Fibroblast of lung (primary cell): ENCODE results near the gene CHN1. TPM values are rescaled to one million over a fixed set of nuclear protein-coding genes. Genes with fewer than 3 reads are reported as not detected.

Experiments used
- DNase-seq, 2 donors: peaks; one replicate each; pipeline versions ENCODE4 v3.0.0 to v3.0.0-alpha.2; 2010; ENCODE audit warnings: low read depth in 2 of 2
- H2AFZ ChIP-seq: 2 replicates; pipeline ENCODE4 v1.5.1; 2012; ENCODE audit warnings: low read length, control low read depth, inconsistent platforms
- H3K27ac ChIP-seq: 2 replicates; pipeline ENCODE4 v1.5.1; 2011; ENCODE audit warnings: low read length, control low read depth; ENCODE audit not compliant: insufficient read depth
- H3K27me3 ChIP-seq: 2 replicates; pipeline ENCODE4 v1.5.1; 2011; ENCODE audit warnings: mild to moderate bottlenecking, low read length; ENCODE audit not compliant: control insufficient read depth, insufficient read depth
- H3K36me3 ChIP-seq: 2 replicates; pipeline ENCODE4 v1.5.1; 2011; ENCODE audit warnings: low read length; ENCODE audit not compliant: control insufficient read depth, insufficient read depth
- H3K4me1 ChIP-seq: 2 replicates; pipeline ENCODE4 v1.5.1; 2011; ENCODE audit warnings: low read length; ENCODE audit not compliant: control insufficient read depth, insufficient read depth; ENCODE audit errors: extremely low read depth
- H3K4me2 ChIP-seq: 2 replicates; pipeline ENCODE4 v1.5.1; 2011; ENCODE audit warnings: low read length, control low read depth; ENCODE audit not compliant: insufficient read depth; ENCODE audit errors: extremely low read depth
- H3K4me3 ChIP-seq, 4 experiments: fragments of 200-600 bp in 1 of 4; sonication (generic) in 1 of 4; replicated peaks in 1 of 4; 2 replicates each; pipeline ENCODE4 v1.5.1; 2011 to 2016; ENCODE audit warnings: low read length in 4 of 4, low read depth in 3 of 4, mild to moderate bottlenecking in 3 of 4, control low read depth in 2 of 4, inconsistent platforms in 1 of 4, mixed read lengths in 1 of 4; ENCODE audit not compliant: insufficient read depth in 1 of 4; ENCODE audit errors: control extremely low read depth in 1 of 4
- H3K79me2 ChIP-seq: 2 replicates; pipeline ENCODE4 v1.5.1; 2012; ENCODE audit warnings: mild to moderate bottlenecking, low read length, inconsistent platforms; ENCODE audit not compliant: control insufficient read depth, insufficient read depth
- H3K9ac ChIP-seq: 2 replicates; pipeline ENCODE4 v1.5.1; 2011; ENCODE audit warnings: mild to moderate bottlenecking, low read length, control low read depth; ENCODE audit not compliant: insufficient read depth
- H3K9me3 ChIP-seq: 2 replicates; pipeline ENCODE4 v1.5.1; 2012; ENCODE audit warnings: low read depth, low read length; ENCODE audit not compliant: control insufficient read depth, insufficient read depth
- H4K20me1 ChIP-seq: 2 replicates; pipeline ENCODE4 v1.5.1; 2011; ENCODE audit warnings: low read length; ENCODE audit not compliant: control insufficient read depth, insufficient read depth; ENCODE audit errors: extremely low read depth
- CTCF ChIP-seq, 2 donors: IDR thresholded peaks in 1 of 2; conservative IDR thresholded peaks in 1 of 2; 1 replicate in 1 of 2; 2 replicates in 1 of 2; pipeline ENCODE4 v1.5.1; 2011 to 2012; ENCODE audit warnings: low read length in 2 of 2, control low read depth in 1 of 2, inconsistent platforms in 1 of 2, low read depth in 1 of 2, mild to moderate bottlenecking in 1 of 2
- EZH2 ChIP-seq: IDR thresholded peaks from 2 replicates; pipeline ENCODE4 v1.5.1; 2012; ENCODE audit warnings: low read length, control low read depth, mild to moderate bottlenecking; ENCODE audit errors: missing control alignments
- polyA plus RNA-seq, 2 donors: library from polyadenylated mRNA; depleted of rRNA in 1 of 2; stranded (reverse) in 1 of 2; unstranded in 1 of 2; fragments of >200 nt; gene quantifications; 2 replicates each; pipeline ENCODE4 v1.2.1, GENCODE V29; 2011 to 2012; ENCODE audit warnings: missing spikeins in 1 of 2
- total RNA-seq: library from RNA; depleted of rRNA; stranded (reverse); fragments of >200 nt; gene quantifications from 2 replicates; pipeline ENCODE4 v1.2.1, GENCODE V29; 2014

Gene CHN1
- total and polyA plus RNA-seq, 2 donors (not counting 1 experiment from before 2014, with no cell fraction given): 203 to 904 TPM

- H3K9ac ChIP-seq: no peak overlapping the region
- H4K20me1 ChIP-seq: no peaks in the 10 kb centered on the region
- peaks cover 94% of the 10 kb centered on the region for H3K79me2 ChIP-seq
- H2AFZ ChIP-seq: no peak overlapping the region
- H3K4me3 ChIP-seq: no peak overlapping the region
- no peak overlapping the region for H3K27ac ChIP-seq
- peaks cover 38% of the 10 kb centered on the region for H3K4me1 ChIP-seq
- TF ChIP-seq CTCF (conservative IDR thresholded peaks at IDR 0.05 in 1 of 2, IDR thresholded peaks at IDR 0.05 in 1 of 2; ENCODE audit: low read depth in 1 of 2, low read length in 2 of 2) (no peak), EZH2 (no peak)
- no peak overlapping the region for H3K4me2 ChIP-seq
- H3K9me3 ChIP-seq: no peaks in the 10 kb centered on the region
- DNase-seq: no peak
- no peaks in the 10 kb centered on the region for H3K36me3 ChIP-seq
- no peaks in the 10 kb centered on the region for H3K27me3 ChIP-seq
Observed at GRCh38 chr2:174830561-174830960, 174.6 kb downstream of the CHN1 start.

- no peaks in the 10 kb centered on the region for H3K9me3 ChIP-seq
- peak overlapping the region; percentile 55 for H3K4me2 ChIP-seq
- H2AFZ ChIP-seq: no peak overlapping the region
- TF ChIP-seq EZH2 (no peak), CTCF (conservative IDR thresholded peaks at IDR 0.05 in 1 of 2, IDR thresholded peaks at IDR 0.05 in 1 of 2; ENCODE audit: low read depth in 1 of 2, low read length in 2 of 2) (no peak)
- peaks cover 94% of the 10 kb centered on the region for H3K79me2 ChIP-seq
- H3K9ac ChIP-seq: no peak overlapping the region
- H4K20me1 ChIP-seq: no peaks in the 10 kb centered on the region
- H3K4me3 ChIP-seq: no peak overlapping the region
- H3K27me3 ChIP-seq: no peaks in the 10 kb centered on the region
- DNase-seq: peak in 1 of 2 donors; percentile 43
- peak overlapping the region; percentile 85 for H3K27ac ChIP-seq
- no peaks in the 10 kb centered on the region for H3K36me3 ChIP-seq
- H3K4me1 ChIP-seq: peaks cover 30% of the 10 kb centered on the region
Observed at GRCh38 chr2:174829550-174829949, 175.6 kb downstream of the CHN1 start.

GRCh38 chr2:174827371-174828369 is 177.5 kb downstream of the CHN1 start:
- peaks cover 1% of the 10 kb centered on the region for H3K36me3 ChIP-seq
- peak overlapping the region; percentile 85 for H3K27ac ChIP-seq
- no peak overlapping the region for H2AFZ ChIP-seq
- H4K20me1 ChIP-seq: no peaks in the 10 kb centered on the region
- peak; percentile 49 to 61 for DNase-seq
- H3K4me3 ChIP-seq: peak overlapping the region in 3 of 4 experiments; percentile 6 to 22 (median 6)
- H3K9me3 ChIP-seq: no peaks in the 10 kb centered on the region
- H3K4me1 ChIP-seq: peaks cover 27% of the 10 kb centered on the region
- peak overlapping the region; percentile 25 for H3K9ac ChIP-seq
- H3K4me2 ChIP-seq: peak overlapping the region; percentile 67
- H3K79me2 ChIP-seq: peaks cover 85% of the 10 kb centered on the region
- no peaks in the 10 kb centered on the region for H3K27me3 ChIP-seq
- TF ChIP-seq CTCF (conservative IDR thresholded peaks at IDR 0.05 in 1 of 2, IDR thresholded peaks at IDR 0.05 in 1 of 2; ENCODE audit: low read depth in 1 of 2, low read length in 2 of 2) (no peak), EZH2 (no peak)
